Adrenal gland (tissue), 5 donors: ENCODE results near the gene KATNA1.

ENCODE experiments used
- CTCF ChIP-seq, 6 experiments: fragments of 450-650 bp in 4 of 6; fragments of 200-600 bp in 2 of 6; sonication (generic) in 1 of 6; IDR thresholded peaks; 1 replicate in 5 of 6; 2 replicates in 1 of 6; pipeline versions ENCODE4 v1.5.1 to v1.8.0; 2016 to 2021; ENCODE audit warnings: antibody characterized with exemption in 6 of 6, mild to moderate bottlenecking in 2 of 6, moderate library complexity in 1 of 6
- POLR2A ChIP-seq, 2 donors: fragments of 450-650 bp; IDR thresholded peaks; one replicate each; pipeline ENCODE4 v1.6.1; 2017; ENCODE audit warnings: antibody characterized with exemption in 2 of 2, mild to moderate bottlenecking in 2 of 2, moderate library complexity in 1 of 2
- donor health status: DM: no; HTN: no; CAD: no.

GRCh38 chr6:149545258-149545753 is 103.2 kb downstream of the KATNA1 start:
- no peak for TF ChIP-seq POLR2A (IDR thresholded peaks at IDR 0.05)
- TF ChIP-seq CTCF (IDR thresholded peaks at IDR 0.05): peak in 1 of 6 experiments; percentile 9
